Dedifferentiated amniotic fluid mesenchymal stem cell (primary cell): ENCODE results near the gene SH3RF3.
"Not testable (repeated sequence)": the region's sequence is repeated elsewhere in the genome, so short reads cannot be mapped to it uniquely, and the experiment has no call there.

Experiments
- DNase-seq: peaks from one replicate; pipeline ENCODE4 v3.0.0-alpha.2; 2016; ENCODE audit errors: extremely low spot score

Gene SH3RF3

DNA sequence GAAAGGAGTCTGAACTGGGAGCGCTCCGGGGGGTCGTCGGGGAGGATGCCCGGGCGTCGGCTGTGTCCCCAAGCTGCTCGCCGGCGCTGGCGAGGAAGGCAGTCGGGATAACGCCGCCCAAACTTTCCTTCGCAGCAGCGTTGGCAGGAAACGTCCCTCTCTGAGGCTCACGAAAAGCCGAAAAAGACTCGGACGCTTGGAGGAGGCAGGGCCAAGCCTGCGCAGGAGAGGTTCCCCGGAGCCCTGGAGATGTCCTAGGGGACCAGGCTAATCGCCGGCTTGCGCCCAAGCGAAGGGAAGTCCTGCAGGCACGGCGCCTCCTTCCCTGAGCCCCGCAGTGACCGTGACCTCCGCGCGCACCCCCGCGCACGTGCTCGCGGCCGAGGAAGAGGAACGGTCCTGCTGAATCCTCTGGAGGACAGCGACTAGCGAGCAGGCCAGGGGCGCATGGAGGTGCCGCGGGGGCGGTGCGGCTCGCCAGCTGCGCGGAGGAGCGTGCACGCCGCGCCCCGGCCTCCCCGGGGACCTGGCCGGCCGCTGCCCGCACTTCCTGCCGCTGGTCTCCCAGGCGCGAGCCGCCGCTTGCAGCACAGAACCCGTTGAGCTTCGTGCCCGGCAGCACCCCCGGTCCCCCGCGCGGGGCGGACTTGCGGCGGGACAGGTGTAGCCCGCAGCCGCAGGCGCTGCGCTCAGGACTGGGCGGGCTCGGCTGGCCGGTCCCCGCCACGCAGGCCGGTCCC, at the start of gene SH3RF3:
TSS of gene SH3RF3 (plus strand) at position 590 of the 740 bp plus-strand sequence.
- peak; percentile 41 for DNase-seq

DNA sequence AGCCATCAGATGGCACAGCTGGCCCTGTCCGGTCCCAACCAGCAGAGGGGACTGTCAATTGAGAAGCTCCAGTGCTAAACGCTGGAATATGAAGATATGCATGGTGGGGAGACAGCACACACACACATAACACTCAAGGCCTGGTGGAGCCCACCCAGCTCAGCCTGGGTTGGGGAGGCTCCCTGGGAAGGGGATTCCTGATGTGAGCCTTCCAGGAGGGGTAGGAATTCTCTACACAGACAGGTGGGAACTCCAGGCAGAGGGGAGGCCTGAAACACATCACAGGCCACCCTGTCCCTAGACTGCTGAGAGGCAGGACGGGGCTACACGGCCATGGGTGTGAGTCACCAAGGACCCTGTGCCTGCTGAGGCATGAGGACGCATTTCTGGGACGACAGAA, 49.4 kb upstream of the SH3RF3 start:
- DNase-seq: no peak

DNA sequence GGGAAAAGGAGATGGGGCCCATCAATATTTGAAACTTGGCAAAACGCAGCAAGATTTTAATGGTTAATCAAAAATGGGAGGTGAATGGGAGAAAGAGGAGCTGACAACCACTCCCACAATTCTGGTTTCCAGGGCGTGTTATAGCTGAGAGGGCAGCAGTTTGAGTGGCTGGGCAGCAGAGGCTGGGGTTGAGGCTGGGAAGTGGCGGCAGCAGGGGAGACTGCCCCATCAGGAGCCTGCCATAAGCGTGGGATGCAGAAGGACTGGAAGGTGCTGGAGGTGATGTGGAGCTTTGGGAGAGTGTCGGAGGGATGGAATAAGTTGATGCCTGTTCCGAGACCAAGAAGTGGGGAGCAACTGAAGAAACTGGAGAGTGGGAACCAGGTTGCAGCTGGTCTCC, 48.9 kb upstream of the SH3RF3 start:
- DNase-seq: no peak

DNA sequence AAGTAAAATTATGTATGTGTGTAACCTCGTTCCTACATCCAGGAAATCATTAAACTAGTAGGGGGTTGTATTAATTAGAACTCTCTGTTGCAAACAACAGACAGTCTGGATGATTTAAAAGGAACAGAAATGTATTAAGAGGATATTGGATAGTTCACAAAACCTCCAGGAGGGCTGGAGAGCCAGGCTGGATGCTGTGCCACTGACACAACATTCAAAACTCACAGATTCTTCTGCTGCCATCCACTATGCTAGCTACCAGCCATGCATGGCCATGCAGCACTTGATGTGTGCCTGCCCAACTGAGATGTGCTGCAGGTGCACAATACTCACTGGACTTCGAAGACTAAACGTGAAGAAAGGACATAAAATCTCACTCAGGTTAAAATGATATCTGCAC, 48.2 kb upstream of the SH3RF3 start:
- no peak for DNase-seq

DNA sequence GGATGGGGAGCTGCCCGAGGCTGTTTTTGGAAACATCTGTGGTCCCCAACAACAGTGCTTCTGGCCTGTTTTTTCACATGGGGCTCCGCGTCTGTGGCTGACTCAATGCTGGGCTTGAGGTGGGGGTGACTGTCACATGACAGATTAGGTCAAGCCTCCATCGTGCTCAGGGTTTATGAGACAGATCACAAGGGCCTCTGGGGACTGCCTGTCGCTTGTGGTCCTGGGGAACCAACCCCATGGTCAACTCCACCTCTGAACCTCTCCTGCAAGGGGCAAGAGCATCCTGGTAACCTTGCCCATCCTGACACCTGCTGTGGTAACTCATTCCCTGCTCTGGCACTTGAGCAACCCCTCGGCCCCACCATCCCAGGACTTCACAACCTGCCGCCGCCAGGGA, 47.6 kb upstream of the SH3RF3 start:
- DNase-seq: no peak

DNA sequence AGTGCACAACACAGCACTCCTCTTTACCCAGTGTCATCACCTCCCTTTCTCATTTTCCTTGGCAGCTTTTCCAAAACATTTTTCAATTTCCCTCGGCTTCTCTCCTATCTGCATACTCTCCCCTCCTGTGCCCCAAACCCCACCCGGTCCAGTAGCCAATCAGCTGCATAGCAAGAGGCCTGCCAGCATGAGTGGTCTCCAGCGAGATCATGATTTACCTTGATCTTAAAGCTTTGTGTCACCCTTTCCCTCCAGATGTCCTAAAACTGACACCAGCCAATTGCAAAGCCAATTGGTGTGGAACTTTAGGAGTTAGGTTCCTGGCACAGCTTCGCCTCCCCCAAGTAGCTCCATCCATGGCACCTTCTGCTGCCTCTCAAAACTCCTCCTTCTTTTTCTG, 45.2 kb upstream of the SH3RF3 start:
- DNase-seq: no peak

DNA sequence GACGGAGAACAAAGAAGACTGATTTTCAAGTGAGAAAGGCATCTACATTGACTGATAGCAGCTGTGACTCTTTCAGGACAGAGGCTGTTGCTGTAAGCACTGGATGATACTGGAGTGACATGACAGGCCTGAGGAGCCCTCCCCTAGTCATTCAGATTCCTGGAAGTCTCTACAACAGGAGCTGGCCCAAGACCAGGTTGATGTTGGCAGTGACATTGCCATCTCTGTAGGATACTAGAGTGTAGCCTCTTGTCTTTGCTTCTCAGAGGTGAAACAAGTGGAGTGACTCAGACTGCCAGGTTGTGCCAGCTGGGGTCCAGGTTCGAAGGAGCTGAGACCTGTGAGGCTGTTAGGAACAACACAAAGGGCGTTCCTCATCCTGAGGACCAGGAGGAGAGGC, 44.7 kb upstream of the SH3RF3 start:
- DNase-seq: no peak

DNA sequence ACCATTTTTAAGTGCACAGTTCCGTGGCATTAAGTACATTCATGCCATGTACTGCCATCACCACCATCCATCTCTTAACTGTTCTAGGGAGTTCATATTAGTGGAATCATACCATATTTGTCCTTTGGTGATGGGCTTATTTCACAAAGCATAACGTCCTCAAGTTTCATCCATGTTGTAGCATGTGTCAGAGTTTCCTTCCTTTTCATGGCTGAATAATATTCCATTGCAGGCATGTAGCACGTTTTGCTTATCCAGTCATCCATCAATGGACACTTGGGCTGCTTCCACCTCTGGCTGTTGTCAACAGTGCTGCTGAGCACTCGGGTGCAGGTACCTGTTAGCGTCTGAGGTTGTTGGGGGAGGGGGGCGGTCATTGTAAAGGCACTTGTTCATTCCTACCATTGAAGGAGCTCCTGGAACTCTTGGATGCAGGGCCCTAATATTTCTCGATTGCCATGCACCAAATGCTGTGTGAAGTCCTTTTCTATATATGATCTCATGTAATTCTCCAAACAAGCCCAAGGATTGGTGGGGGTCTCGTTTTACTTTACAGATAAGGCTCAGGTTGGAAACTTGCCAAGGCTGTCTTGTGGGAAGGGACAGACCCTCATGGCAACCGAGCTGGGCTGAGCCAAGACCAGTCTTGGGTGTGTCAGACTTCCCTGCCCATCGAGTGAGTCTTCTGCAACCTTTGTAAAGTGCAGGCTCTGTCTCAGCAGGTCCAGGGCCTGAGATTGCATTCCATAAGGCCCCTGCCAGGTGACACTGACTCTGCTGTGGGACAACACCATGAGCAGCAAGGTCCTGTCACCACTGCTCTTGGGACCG, 42.9 kb upstream of the SH3RF3 start:
- DNase-seq: no peak

DNA sequence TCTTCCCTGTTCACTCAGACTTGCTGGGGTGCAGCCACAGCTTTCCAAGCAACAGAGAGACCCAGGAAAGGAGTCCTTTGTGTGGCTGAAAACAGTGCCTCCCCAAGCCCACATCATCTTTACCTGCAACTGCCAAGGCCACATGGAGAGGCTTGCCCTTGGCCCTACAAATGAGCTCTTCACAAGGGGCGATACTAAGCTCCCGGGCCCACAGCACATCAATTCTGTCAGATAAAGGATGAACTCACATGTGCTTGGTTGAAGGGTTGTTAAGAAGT, 42.3 kb upstream of the SH3RF3 start:
- no peak for DNase-seq

DNA sequence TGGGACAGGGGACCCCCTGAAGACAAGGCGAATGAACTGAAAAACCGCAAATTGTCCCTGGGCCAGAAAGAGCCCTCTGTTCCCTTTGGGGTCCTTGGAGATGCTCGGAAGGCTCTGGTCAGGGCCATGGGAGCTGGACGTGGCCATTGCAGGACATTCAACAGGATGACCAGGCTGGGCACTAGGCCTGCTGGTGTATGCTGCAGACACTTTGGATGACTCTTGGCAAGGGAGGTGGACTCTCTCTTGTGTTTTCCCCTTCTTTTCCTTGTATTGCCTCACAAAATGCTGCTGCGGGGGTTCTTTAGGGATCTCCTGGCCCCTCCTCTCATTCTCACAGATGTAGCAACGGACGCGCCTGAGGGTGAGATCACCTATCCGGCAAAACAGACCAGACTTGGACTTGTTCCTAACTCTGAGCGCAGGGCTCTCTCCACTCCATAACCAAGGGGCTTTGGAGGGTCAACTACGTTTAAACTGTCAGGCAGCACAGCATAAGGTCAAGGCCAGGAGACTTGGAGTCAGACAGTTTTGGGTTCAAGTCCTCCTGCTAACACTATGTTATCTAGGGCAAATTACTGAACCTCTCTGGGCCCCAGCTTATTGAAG, 41.8 kb upstream of the SH3RF3 start:
- DNase-seq: no peak

DNA sequence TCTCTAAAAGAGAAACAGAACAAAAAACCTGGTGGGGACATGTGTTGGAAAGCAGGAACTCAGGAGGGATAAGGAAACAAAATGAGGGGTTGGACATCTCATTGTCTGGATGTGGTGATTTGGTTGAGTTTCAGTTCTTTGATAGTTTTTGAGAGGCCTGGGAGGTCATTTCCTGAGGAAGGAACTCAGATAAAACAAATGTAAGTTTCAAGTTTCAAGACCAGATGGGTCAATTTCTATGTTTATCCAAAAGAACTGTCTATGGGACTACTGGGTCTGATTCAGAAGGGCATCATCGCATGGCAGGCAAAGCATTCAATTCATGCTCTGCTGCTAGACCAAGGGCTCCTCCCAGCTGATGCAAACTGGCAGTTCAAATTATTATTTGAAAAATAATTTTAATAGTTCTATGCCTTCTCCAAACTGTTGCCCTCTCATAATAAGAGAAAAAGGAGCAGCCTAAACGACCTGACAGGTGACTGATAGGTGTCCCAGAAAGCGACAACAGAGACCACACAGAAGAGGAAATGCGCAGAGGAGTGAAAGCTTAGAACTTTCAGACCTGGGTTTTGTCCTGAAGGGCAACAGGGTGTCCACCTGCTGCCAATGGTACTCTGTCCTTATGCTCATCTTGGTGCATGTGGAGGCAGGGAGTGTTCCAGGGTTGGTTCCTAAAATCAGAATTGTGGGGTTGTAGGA, 39.3 kb upstream of the SH3RF3 start:
- DNase-seq: no peak

DNA sequence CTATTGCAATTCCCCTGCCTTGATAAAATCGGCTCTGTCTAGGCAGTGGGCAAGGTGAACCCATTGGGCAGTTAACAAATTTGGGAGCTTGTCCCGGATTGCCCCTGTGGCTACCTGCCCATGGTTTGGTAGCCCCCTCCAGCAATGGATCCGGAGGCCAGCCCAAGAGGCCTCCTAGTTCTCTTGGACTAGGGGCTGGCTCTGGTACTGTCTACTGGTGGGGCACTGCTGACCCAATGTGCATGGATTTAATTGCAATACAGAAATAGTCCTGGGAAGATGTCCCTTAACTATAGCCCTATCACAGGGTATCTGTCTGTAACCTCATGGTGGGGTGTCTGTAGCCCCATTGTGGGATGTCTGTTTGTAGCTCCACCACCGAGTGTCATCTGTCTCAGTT, 37.5 kb upstream of the SH3RF3 start:
- no peak for DNase-seq

DNA sequence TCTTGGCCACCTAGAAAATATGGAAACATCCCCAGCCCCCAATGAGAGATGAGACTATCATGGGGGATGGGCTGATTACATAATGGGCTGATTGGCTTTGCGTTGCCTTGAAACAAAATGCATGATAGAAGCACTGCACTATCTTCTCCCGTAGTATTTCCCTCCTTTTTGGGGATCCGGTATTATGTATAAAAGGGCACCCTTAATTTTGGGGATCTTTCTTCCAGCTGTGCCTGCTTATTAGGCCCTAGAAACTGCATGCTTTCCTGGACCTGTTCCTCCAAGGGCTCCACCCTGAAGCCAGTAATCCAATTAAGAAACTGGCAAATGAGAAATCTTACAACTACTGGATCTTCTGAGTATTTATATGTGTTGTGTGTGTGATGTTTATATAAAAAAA, 34.9 kb upstream of the SH3RF3 start:
- no peak for DNase-seq

DNA sequence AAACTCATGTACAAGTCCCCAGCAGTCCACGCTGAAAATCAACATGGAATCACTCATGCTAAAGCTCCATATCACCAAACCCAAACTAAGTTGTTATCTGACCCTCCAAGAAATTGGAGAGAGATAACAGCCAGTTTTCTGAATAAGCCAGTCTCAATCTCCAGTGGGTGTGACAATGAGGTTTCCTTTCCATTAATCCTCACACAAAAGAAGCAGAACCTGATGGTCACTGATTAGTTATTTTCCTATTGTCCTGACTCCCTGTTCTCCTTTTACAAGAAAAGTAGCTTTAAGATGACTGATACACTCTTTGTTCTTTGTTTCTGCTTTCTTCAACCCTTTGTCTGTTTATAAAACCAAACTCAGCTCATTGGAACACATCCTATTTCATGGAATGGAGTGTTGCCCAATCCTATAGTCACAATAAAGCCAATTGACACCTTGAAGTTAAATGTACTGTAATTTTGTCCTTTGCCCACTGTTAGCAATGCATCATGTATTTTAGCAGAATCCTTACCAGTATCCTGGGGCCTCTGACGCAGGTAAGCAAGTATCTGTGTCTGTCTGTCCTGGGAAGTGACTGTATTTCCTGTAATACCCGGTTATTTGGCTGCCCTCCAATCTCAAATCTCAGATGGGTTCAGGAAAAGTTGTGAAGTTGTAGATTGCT, 30.6 kb upstream of the SH3RF3 start:
- no peak for DNase-seq

DNA sequence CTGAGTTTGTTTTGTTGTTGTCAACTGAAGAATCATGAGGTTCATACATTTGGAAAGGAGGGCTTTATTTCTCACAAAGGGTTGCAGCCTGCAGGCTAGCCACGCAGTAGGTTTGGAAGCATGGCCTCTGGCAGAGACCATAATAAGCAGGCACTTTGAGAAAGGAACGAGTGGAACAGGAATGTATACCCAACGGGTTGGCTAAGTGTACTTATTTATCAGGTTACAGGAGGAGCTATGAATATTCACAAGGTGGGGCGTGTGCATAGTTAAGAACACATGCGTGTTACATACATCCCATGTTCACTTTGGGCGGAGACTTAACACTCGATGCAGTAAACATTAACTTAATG, 30.1 kb upstream of the SH3RF3 start:
- no peak for DNase-seq

DNA sequence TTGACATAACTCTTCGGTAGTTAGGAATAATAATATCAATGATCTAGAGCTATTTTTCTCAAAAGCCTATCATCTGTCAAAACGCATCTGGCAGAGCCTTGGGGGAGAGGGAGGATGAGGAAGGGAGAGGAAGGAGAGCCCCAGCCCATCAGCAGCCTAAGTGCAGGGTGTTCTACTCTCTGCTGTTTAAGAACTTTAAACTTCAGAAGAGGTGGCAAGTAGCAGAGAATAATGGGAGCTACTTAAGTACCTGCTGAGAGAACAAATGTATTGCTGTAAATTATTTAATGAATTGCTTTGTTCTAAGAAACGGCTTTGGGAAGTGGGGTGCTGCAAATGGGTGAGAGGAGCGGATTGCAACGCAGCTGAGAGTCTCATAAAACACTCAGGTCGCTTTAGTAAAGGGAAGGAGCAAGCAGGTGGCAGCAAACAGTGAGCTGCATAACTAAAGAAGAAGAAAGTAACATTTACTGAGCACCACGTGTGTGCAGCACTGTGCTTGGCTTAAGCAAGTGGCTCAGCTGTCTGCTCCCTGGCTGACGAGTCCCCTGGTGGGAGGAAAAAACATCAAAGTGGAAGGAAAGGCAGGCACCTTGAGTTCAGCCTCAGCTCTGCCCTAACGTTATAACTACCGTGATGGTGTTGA, 26.3 kb upstream of the SH3RF3 start:
- DNase-seq: no peak

DNA sequence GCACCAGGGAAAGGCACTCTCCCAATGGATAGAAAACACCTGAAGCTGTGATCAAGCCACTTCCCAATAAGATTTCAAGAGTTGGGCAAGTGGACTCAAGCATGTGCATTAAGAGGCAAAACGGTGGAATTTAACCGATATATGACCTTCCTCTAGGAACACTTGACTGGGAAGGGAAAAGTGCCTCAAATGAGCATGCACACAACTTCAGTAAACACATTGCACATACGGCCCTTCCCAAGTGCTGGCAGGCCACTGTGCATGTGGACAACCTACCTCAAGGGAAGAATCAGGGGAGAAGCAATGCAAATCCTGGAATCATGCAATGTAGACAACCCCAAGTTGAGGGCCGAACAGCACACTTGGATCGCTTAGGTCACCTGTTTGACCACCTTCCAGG, 23.9 kb upstream of the SH3RF3 start:
- DNase-seq: no peak

DNA sequence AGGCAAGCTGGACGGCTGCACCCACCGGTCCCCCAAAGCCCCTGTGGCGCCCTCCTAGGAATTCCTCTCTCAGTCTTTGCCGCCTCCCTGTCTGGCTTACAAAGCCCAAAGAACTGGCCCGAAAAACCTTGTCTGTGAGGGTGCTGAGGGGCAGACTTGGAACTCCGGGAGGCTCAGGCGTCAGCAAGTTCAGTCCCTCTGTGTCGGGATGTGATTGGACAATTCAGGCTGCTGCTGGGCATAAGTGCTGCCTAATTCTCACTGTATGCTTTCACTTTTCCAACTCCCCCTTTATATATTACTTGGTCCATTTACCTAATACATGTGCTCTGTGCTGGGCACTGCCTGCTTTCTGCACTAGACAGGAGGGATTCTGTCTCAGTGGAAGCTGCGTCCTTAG, 20.3 kb upstream of the SH3RF3 start:
- no peak for DNase-seq

DNA sequence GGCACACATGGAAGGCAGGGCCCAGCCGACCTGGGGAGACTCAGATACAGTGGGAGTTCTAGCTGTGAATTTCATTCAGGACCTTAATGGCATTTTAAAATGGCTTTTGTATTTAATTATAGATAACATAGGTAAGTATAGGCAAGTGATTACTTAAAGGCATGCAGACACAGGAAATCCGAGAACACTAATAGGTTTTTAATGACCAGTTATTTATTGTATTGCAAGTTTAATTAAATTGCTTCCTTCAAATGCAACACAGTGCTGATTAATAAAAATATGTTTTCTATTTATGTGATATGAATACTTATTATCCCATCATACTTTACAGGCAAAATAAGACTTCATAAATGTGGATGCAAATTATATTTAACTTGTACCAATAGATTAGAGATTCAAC, 19.7 kb upstream of the SH3RF3 start:
- no peak for DNase-seq

DNA sequence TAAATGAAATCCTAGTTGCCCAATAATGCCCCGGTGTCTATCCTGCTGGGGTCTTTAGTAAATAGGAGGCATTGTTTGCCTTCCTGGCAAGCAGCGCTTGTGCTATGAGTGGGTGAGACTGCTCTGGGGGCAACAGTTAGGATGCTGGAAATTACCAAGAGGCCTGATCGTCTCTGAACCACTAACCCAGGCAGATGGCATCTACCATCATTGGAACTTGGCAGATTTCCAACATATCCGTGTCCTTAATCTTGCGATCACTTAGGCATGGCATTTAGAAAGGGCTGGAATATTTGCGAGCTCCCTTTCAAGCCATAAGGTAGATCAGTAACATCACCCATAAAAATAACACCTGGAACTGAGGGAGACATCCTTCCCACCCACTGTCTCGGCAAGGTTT, 18.8 kb upstream of the SH3RF3 start:
- DNase-seq: no peak

DNA sequence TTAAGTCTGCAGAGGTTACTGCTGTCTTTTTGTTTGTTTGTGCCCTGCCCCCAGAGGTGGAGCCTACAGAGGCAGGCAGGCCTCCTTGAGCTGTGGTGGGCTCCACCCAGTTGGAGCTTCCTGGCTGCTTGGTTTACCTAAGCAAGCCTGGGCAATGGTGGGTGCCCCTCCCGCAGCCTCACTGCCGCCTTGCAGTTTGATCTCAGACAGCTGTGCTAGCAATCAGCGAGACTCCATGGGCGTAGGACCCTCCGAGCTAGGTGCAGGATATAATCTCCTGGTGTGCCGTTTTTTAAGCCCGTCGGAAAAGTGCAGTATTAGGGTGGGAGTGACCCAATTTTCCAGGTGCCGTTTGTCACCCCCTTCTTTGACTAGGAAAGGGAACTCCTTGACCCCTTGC, 11.8 kb upstream of the SH3RF3 start:
- DNase-seq: not testable (repeated sequence)

DNA sequence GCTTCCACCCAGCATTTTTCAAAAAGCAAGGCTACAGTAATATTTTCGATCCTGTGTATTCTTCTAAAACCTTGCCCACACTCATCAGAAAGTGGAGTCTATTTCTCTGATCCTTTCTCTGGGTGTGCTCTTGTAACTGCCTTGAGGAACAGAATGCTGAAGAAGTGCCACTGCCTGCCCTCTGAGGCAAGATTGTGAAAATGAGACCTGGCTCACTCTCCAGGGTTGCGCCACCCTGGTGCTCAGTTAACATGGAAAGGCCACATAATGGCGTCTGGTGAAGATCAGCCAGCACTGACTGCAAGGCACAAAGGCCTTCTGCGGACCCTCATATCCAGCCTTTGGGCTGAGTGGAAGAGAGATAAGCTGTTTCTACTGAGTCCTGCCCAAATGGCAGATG, 11.2 kb upstream of the SH3RF3 start:
- DNase-seq: no peak
